HEK293 (cell line): ENCODE results near the gene MAN1C1.
"Not testable (repeated sequence)": the region's sequence is repeated elsewhere in the genome, so short reads cannot be mapped to it uniquely, and the experiment has no call there.

ENCODE experiments used
- CTCF ChIA-PET: fragments of 350-600 bp; formaldehyde crosslinking; extraction: SDS; loops from one replicate; lab custom pipeline; 2021; ENCODE audit warnings: antibody characterized with exemption; lab: Yijun Ruan, JAX
- POLR2A ChIA-PET: fragments of 300-600 bp; formaldehyde crosslinking; extraction: SDS; loops from one replicate; lab custom pipeline; 2020; ENCODE audit warnings: antibody characterized with exemption, inconsistent platforms; lab: Yijun Ruan, JAX
- H3K27ac ChIP-seq: fragments of 200-500 bp; sonication (Bioruptor generic); 2 replicates; pipeline ENCODE4 v1.5.1; 2014; ENCODE audit warnings: low read depth, low read length, control low read depth, inconsistent platforms; ENCODE audit errors: extremely low read depth
- H3K36me3 ChIP-seq, 2 experiments: fragments of 200-500 bp in 1 of 2; sonication (Bioruptor generic) in 1 of 2; 1 replicate in 1 of 2; 2 replicates in 1 of 2; pipeline ENCODE4 v1.5.1; 2014 to 2017; ENCODE audit warnings: inconsistent platforms in 2 of 2, low read length in 2 of 2; ENCODE audit not compliant: control insufficient read depth in 2 of 2, insufficient read depth in 1 of 2
- H3K4me1 ChIP-seq: fragments of 200-500 bp; sonication (Bioruptor generic); 2 replicates; pipeline ENCODE4 v1.5.1; 2014; ENCODE audit warnings: mild to moderate bottlenecking, low read length, inconsistent platforms; ENCODE audit not compliant: control insufficient read depth, insufficient read depth
- H3K4me3 ChIP-seq: 2 replicates; pipeline ENCODE4 v1.5.1; 2011; ENCODE audit warnings: low read depth, mild to moderate bottlenecking, control low read depth, low read length, moderate library complexity
- H3K9me3 ChIP-seq: fragments of 200-500 bp; sonication (Bioruptor generic); 2 replicates; pipeline ENCODE4 v1.5.1; 2014; ENCODE audit warnings: low read depth, low read length, inconsistent platforms; ENCODE audit not compliant: control insufficient read depth, insufficient read depth
- HOXD13 ChIP-seq: sonication (generic); formaldehyde crosslinking; IDR thresholded peaks from 2 replicates; pipeline ENCODE4 v1.8.0; 2022; ENCODE audit warnings: missing genetic modification reagents, borderline replicate concordance
- KLF7 ChIP-seq: fragments of 450-650 bp; formaldehyde crosslinking; IDR thresholded peaks from 2 replicates; pipeline ENCODE4 v1.5.1; 2016; ENCODE audit warnings: missing biosample characterization, missing genetic modification characterization, borderline replicate concordance
- MYNN ChIP-seq: fragments of 450-650 bp; formaldehyde crosslinking; IDR thresholded peaks from 2 replicates; pipeline ENCODE4 v1.5.1; 2016; ENCODE audit warnings: missing biosample characterization, missing genetic modification characterization, borderline replicate concordance
- RBAK ChIP-seq: fragments of 450-650 bp; formaldehyde crosslinking; IDR thresholded peaks from 2 replicates; pipeline ENCODE4 v1.5.1; 2016; ENCODE audit warnings: missing biosample characterization, missing genetic modification characterization
- ZBTB1 ChIP-seq: fragments of 450-650 bp; formaldehyde crosslinking; IDR thresholded peaks from 2 replicates; pipeline ENCODE4 v1.5.1; 2016; ENCODE audit warnings: missing biosample characterization, missing genetic modification characterization
- ZBTB48 ChIP-seq: fragments of 450-650 bp; formaldehyde crosslinking; IDR thresholded peaks from 2 replicates; pipeline ENCODE4 v1.5.1; 2016; ENCODE audit warnings: missing biosample characterization, missing genetic modification characterization
- ZFP3 ChIP-seq: fragments of 450-650 bp; formaldehyde crosslinking; IDR thresholded peaks from 2 replicates; pipeline ENCODE4 v1.5.1; 2016; ENCODE audit warnings: low read depth, missing biosample characterization, missing genetic modification characterization
- ZFP37 ChIP-seq: fragments of 450-650 bp; formaldehyde crosslinking; IDR thresholded peaks from 2 replicates; pipeline ENCODE4 v1.5.1; 2016; ENCODE audit warnings: missing biosample characterization, missing genetic modification characterization
- ZNF23 ChIP-seq: fragments of 450-650 bp; formaldehyde crosslinking; IDR thresholded peaks from 2 replicates; pipeline ENCODE4 v1.5.1; 2016; ENCODE audit warnings: missing biosample characterization, missing genetic modification characterization, borderline replicate concordance
- ZNF248 ChIP-seq: fragments of 450-650 bp; formaldehyde crosslinking; IDR thresholded peaks from 2 replicates; pipeline ENCODE4 v1.5.1; 2017; ENCODE audit warnings: missing biosample characterization, missing genetic modification characterization
- ZNF350 ChIP-seq: fragments of 450-650 bp; formaldehyde crosslinking; IDR thresholded peaks from 2 replicates; pipeline ENCODE4 v1.5.0; 2017; ENCODE audit warnings: missing biosample characterization, mild to moderate bottlenecking, missing genetic modification characterization
- ZNF394 ChIP-seq: fragments of 450-650 bp; formaldehyde crosslinking; IDR thresholded peaks from 2 replicates; pipeline ENCODE4 v1.5.1; 2016; ENCODE audit warnings: missing biosample characterization, missing genetic modification characterization, mild to moderate bottlenecking, moderate library complexity, borderline replicate concordance
- ZNF654 ChIP-seq: fragments of 450-650 bp; formaldehyde crosslinking; IDR thresholded peaks from 2 replicates; pipeline ENCODE4 v1.5.1; 2016; ENCODE audit warnings: low read depth, missing biosample characterization, missing genetic modification characterization
- ZNF658 ChIP-seq: fragments of 450-650 bp; formaldehyde crosslinking; IDR thresholded peaks from 2 replicates; pipeline ENCODE4; 2016; ENCODE audit warnings: missing biosample characterization, missing genetic modification characterization
- ZNF670 ChIP-seq: fragments of 450-650 bp; formaldehyde crosslinking; IDR thresholded peaks from 2 replicates; pipeline ENCODE4 v1.5.1; 2016; ENCODE audit warnings: missing biosample characterization, missing genetic modification characterization, low read depth
- ZNF777 ChIP-seq: fragments of 450-650 bp; formaldehyde crosslinking; IDR thresholded peaks from 2 replicates; pipeline ENCODE4 v1.5.1; 2017; ENCODE audit warnings: missing biosample characterization, missing genetic modification characterization, borderline replicate concordance
- ZSCAN4 ChIP-seq: fragments of 450-650 bp; formaldehyde crosslinking; IDR thresholded peaks from 2 replicates; pipeline ENCODE4 v1.5.1; 2017; ENCODE audit warnings: missing biosample characterization, missing genetic modification characterization
- TF ChIP-seq, protein P1 (sequence below): fragments of 450-650 bp; formaldehyde crosslinking; IDR thresholded peaks from 2 replicates; pipeline ENCODE4 v1.5.1; 2016; ENCODE audit warnings: missing biosample characterization, missing genetic modification characterization

The MAN1C1 gene

DNA sequence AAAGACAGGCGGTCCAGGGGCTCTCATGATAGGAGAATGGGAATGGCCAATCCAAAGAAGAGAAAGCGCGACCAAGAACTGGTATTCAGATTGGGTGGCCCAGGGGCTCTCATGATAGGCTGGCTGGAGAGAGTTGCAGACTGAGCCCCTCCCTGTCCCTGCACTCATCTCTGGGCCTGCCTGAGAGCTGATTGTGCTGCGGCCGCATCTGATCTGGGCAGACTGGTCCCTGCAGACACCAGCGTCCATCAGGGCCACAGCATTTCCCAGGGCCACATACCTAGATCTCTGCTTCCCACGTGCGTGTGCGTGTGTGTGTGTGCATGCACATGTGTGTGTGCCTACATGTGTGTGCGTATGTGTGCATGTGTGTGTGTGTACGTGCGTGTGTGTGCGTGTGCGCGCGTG lies 30.4 kb upstream of the MAN1C1 start:
- Histone ChIP-seq H3K36me3 (no peaks in the 10 kb centered on the region), H3K27ac (no peak overlapping the region), H3K4me3 (no peak overlapping the region), H3K4me1 (no peaks in the 10 kb centered on the region), H3K9me3 (no peaks in the 10 kb centered on the region)
- ChIA-PET POLR2A (no interaction called here), CTCF (interaction anchor here (1.5 kb wide), 1 partner anchor 13 kb away, joined by 3 read pairs; no protein-coding TSS in a partner anchor)
- peak; percentile 88 for TF ChIP-seq ZSCAN4 (tag by site-specific recombination)
- no peak for TF ChIP-seq ZNF658

DNA sequence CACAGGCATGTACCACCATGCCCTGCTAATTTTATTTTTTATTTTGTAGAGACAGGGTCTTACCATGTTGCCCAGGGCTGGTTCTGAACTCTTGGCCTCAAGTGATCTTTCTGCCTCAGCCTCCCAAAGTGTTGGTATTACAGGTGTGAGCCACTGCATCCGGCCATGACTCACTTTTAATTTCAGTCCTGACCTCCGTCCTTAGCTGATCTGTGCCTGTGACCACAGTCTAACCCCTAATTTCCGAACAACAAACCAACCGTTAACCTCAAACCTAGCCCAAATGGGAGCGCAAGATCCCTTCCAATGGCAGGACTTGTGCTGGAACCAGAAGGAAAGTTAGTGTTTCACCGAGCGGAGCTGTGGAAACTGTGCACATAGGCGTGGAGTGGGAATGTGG lies 29.3 kb upstream of the MAN1C1 start:
- CTCF ChIA-PET: interaction anchor here (1.5 kb wide), 1 partner anchor 14 kb away, joined by 3 read pairs; no protein-coding TSS in a partner anchor
- no peaks in the 10 kb centered on the region for H3K4me1 ChIP-seq
- no peak for TF ChIP-seq ZNF23 (tag by site-specific recombination)
- no peak for TF ChIP-seq ZNF654 (tag by site-specific recombination)
- TF ChIP-seq ZBTB48 (tag by site-specific recombination): no peak
- TF ChIP-seq MYNN (tag by site-specific recombination): no peak
- TF ChIP-seq ZFP3 (tag by site-specific recombination): no peak
- TF ChIP-seq ZNF777: no peak
- no peak for TF ChIP-seq RBAK (tag by site-specific recombination)
- no peak for TF ChIP-seq ZBTB1 (tag by site-specific recombination)
- TF ChIP-seq ZNF248: no peak
- TF ChIP-seq ZNF350: no peak
- no peak for TF ChIP-seq HOXD13 (CRISPR knock-in tag)
- TF ChIP-seq ZFP37 (tag by site-specific recombination): no peak
- TF ChIP-seq ZNF670 (tag by site-specific recombination): no peak
- TF ChIP-seq, protein P1, sequence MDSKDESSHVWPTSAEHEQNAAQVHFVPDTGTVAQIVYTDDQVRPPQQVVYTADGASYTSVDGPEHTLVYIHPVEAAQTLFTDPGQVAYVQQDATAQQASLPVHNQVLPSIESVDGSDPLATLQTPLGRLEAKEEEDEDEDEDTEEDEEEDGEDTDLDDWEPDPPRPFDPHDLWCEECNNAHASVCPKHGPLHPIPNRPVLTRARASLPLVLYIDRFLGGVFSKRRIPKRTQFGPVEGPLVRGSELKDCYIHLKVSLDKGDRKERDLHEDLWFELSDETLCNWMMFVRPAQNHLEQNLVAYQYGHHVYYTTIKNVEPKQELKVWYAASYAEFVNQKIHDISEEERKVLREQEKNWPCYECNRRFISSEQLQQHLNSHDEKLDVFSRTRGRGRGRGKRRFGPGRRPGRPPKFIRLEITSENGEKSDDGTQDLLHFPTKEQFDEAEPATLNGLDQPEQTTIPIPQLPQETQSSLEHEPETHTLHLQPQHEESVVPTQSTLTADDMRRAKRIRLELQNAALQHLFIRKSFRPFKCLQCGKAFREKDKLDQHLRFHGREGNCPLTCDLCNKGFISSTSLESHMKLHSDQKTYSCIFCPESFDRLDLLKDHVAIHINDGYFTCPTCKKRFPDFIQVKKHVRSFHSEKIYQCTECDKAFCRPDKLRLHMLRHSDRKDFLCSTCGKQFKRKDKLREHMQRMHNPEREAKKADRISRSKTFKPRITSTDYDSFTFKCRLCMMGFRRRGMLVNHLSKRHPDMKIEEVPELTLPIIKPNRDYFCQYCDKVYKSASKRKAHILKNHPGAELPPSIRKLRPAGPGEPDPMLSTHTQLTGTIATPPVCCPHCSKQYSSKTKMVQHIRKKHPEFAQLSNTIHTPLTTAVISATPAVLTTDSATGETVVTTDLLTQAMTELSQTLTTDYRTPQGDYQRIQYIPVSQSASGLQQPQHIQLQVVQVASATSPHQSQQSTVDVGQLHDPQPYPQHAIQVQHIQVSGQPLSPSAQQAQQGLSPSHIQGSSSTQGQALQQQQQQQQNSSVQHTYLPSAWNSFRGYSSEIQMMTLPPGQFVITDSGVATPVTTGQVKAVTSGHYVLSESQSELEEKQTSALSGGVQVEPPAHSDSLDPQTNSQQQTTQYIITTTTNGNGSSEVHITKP (tag by site-specific recombination): no peak
- TF ChIP-seq KLF7 (tag by site-specific recombination): no peak
- TF ChIP-seq ZNF394: no peak
- TF ChIP-seq, all 188 proteins: peak for 0
- Histone ChIP-seq H3K36me3 (no peaks in the 10 kb centered on the region), H3K4me3 (no peak overlapping the region), H3K9me3 (no peaks in the 10 kb centered on the region), H3K27ac (no peak overlapping the region)
- POLR2A ChIA-PET: no interaction called here

DNA sequence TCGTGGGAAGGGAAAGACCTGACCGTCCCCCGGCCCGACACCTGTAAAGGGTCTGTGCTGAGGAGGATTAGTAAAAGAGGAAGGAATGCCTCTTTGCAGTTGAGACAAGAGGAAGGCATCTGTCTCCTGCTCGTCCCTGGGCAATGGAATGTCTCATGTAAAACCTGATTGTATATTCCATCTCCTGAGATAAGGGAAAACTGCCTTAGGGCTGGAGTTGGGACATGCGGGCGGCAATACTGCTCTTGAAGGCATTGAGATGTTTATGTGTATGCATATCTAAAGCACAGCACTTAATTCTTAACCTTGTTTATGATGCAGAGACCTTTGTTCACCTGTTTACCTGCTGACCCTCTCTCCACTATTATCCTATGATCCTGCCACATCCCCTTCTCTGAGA lies 28.4 kb upstream of the MAN1C1 start:
- CTCF ChIA-PET, H3K9me3 ChIP-seq, H3K27ac ChIP-seq, H3K36me3 ChIP-seq, H3K4me3 ChIP-seq, POLR2A ChIA-PET, H3K4me1 ChIP-seq: not testable (repeated sequence)

GRCh38 chr1:25588786-25589185 lies 27.8 kb upstream of the MAN1C1 start:
- CTCF ChIA-PET: not testable (repeated sequence)

More at GRCh38 chr1:25588786-25589185, 27.8 kb upstream of the MAN1C1 start:
- H3K36me3 ChIP-seq, H3K4me3 ChIP-seq, H3K27ac ChIP-seq, H3K9me3 ChIP-seq, H3K4me1 ChIP-seq, POLR2A ChIA-PET: not testable (repeated sequence)
